CD4-positive, alpha-beta T cell treated with Interferon alpha-2 for 1 hour (primary cell): Measurements from ENCODE around the gene MARK3.
"Not testable (repeated sequence)": the region's sequence is repeated elsewhere in the genome, so short reads cannot be mapped to it uniquely, and the experiment has no call there.

Experiments
- DNase-seq, 2 donors: peaks; one replicate each; pipeline ENCODE4 v3.0.0-alpha.2; 2020 to 2022

Gene MARK3

GRCh38 chr14:103385152-103385928 is at the start of gene MARK3:
Gene MARK3, plus strand, starts transcription at chr14:103385415. Its CDS starts 615 bp downstream, at chr14:103386030.
- DNase-seq = peak; percentile 97

- no peak for DNase-seq
Measured at GRCh38 chr14:103336191-103336590, 49.0 kb upstream of the MARK3 start.

GRCh38 chr14:103337794-103338193 is 47.4 kb upstream of the MARK3 start:
- no peak for DNase-seq

- DNase-seq = no peak
Measured at GRCh38 chr14:103339561-103339960, 45.7 kb upstream of the MARK3 start.

- DNase-seq = no peak
Measured at GRCh38 chr14:103340480-103341212, 44.6 kb upstream of the MARK3 start.

- DNase-seq = no peak
Measured at GRCh38 chr14:103341250-103342129, 43.7 kb upstream of the MARK3 start.

- no peak for DNase-seq
Measured at GRCh38 chr14:103343164-103343879, 41.9 kb upstream of the MARK3 start.

- no peak for DNase-seq
Measured at GRCh38 chr14:103343905-103344797, 41.1 kb upstream of the MARK3 start.

GRCh38 chr14:103346286-103346685 is 38.9 kb upstream of the MARK3 start:
- no peak for DNase-seq

GRCh38 chr14:103347091-103347815 is 38.0 kb upstream of the MARK3 start:
- DNase-seq = no peak

GRCh38 chr14:103348154-103348553 is 37.1 kb upstream of the MARK3 start:
- DNase-seq = no peak

GRCh38 chr14:103349982-103350381 is 35.2 kb upstream of the MARK3 start:
- DNase-seq = no peak

GRCh38 chr14:103353362-103353761 is 31.9 kb upstream of the MARK3 start:
- DNase-seq = no peak

- DNase-seq = no peak
Measured at GRCh38 chr14:103354141-103354540, 31.1 kb upstream of the MARK3 start.

- DNase-seq = no peak
Measured at GRCh38 chr14:103356024-103356682, 29.1 kb upstream of the MARK3 start.

GRCh38 chr14:103357552-103357951 is 27.7 kb upstream of the MARK3 start:
- DNase-seq = not testable (repeated sequence)

GRCh38 chr14:103360548-103360947 is 24.7 kb upstream of the MARK3 start:
- no peak for DNase-seq

- no peak for DNase-seq
Measured at GRCh38 chr14:103361867-103362266, 23.3 kb upstream of the MARK3 start.

GRCh38 chr14:103362780-103363179 is 22.4 kb upstream of the MARK3 start:
- no peak for DNase-seq

GRCh38 chr14:103366741-103367140 is 18.5 kb upstream of the MARK3 start:
- DNase-seq = no peak
